Neural cell (in vitro differentiated cells): ENCODE measurements around the gene RDH13.
"Not testable (repeated sequence)": the region's sequence is repeated elsewhere in the genome, so short reads cannot be mapped to it uniquely, and the experiment has no call there.

Experiments used
- CTCF ChIP-seq: fragments of 450-650 bp; IDR thresholded peaks from 2 replicates; pipeline ENCODE4 v1.5.1; 2014; ENCODE audit warnings: antibody characterized with exemption, mild to moderate bottlenecking, moderate library complexity; ENCODE audit not compliant: poor library complexity, severe bottlenecking
- EP300 ChIP-seq: fragments of 450-650 bp; conservative IDR thresholded peaks from 2 replicates; pipeline ENCODE4 v1.6.1; 2014; ENCODE audit warnings: antibody characterized with exemption, mild to moderate bottlenecking, moderate library complexity; ENCODE audit not compliant: poor library complexity, severe bottlenecking
- EZH2 ChIP-seq: fragments of 200-600, 300-800 bp; shearing (Covaris generic), sonication (generic); IDR thresholded peaks from 2 replicates; pipeline ENCODE4 v1.6.1; 2014; ENCODE audit warnings: antibody characterized with exemption, low read length, borderline replicate concordance, mild to moderate bottlenecking; ENCODE audit not compliant: insufficient read depth, poor library complexity, severe bottlenecking
- MXI1 ChIP-seq: fragments of 450-650 bp; conservative IDR thresholded peaks from 2 replicates; pipeline ENCODE4 v1.6.1; 2014; ENCODE audit warnings: antibody characterized with exemption, mild to moderate bottlenecking; ENCODE audit not compliant: poor library complexity, severe bottlenecking
- POLR2AphosphoS5 ChIP-seq: IDR thresholded peaks from 2 replicates; pipeline ENCODE4 v1.6.1; 2012
- RAD21 ChIP-seq: fragments of 450-650 bp; conservative IDR thresholded peaks from 2 replicates; pipeline ENCODE4 v1.6.1; 2014; ENCODE audit warnings: antibody characterized with exemption, mild to moderate bottlenecking, moderate library complexity
- SMC3 ChIP-seq: fragments of 450-650 bp; conservative IDR thresholded peaks from 2 replicates; pipeline ENCODE4 v1.6.1; 2014; ENCODE audit warnings: antibody characterized with exemption, mild to moderate bottlenecking, moderate library complexity; ENCODE audit not compliant: poor library complexity
- TAF1 ChIP-seq: IDR thresholded peaks from 2 replicates; pipeline ENCODE4 v1.6.1; 2012; ENCODE audit warnings: low read depth
- TF ChIP-seq, protein P1 (sequence below): IDR thresholded peaks from 2 replicates; pipeline ENCODE4 v1.6.1; 2012; ENCODE audit warnings: borderline replicate concordance

DNA sequence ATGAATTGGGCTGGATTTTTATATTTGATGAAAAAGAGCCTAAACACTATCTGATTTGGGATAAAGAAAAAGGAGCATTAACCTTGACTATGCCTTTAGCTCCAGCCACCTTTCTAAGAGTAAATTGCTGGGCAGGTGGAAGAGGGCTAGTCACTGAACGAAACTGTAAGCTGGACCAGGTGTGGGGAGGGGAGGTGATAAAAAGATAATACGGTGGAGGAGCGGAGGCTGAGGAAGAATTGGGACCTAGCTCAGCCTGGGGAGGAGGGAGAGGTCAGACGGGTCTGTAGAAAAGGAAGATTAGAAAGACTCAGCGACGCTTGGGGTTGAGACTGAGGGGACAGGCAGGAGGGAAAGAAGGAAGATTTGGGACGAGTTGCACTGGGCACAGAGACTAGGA lies 52.4 kb downstream of the RDH13 start:
- not testable (repeated sequence) for TF ChIP-seq MXI1, CTCF, EZH2, TAF1, EP300, SMC3, POLR2AphosphoS5, RAD21
- TF ChIP-seq, protein P1, sequence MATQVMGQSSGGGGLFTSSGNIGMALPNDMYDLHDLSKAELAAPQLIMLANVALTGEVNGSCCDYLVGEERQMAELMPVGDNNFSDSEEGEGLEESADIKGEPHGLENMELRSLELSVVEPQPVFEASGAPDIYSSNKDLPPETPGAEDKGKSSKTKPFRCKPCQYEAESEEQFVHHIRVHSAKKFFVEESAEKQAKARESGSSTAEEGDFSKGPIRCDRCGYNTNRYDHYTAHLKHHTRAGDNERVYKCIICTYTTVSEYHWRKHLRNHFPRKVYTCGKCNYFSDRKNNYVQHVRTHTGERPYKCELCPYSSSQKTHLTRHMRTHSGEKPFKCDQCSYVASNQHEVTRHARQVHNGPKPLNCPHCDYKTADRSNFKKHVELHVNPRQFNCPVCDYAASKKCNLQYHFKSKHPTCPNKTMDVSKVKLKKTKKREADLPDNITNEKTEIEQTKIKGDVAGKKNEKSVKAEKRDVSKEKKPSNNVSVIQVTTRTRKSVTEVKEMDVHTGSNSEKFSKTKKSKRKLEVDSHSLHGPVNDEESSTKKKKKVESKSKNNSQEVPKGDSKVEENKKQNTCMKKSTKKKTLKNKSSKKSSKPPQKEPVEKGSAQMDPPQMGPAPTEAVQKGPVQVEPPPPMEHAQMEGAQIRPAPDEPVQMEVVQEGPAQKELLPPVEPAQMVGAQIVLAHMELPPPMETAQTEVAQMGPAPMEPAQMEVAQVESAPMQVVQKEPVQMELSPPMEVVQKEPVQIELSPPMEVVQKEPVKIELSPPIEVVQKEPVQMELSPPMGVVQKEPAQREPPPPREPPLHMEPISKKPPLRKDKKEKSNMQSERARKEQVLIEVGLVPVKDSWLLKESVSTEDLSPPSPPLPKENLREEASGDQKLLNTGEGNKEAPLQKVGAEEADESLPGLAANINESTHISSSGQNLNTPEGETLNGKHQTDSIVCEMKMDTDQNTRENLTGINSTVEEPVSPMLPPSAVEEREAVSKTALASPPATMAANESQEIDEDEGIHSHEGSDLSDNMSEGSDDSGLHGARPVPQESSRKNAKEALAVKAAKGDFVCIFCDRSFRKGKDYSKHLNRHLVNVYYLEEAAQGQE = not testable (repeated sequence)
